Ascending aorta (tissue), 2 donors: ENCODE results near the gene LKAAEAR1. TPM values are rescaled to one million over a fixed set of nuclear protein-coding genes. Genes with fewer than 3 reads are reported as not detected.

Experiments
- DNase-seq, 2 donors: peaks; one replicate each; pipeline ENCODE4 v3.0.0-alpha.2; 2019; ENCODE audit warnings: low spot score in 2 of 2
- H3K27ac ChIP-seq, 2 donors: fragments of 200-600 bp; sonication (generic); one replicate each; pipeline ENCODE4 v1.5.1; 2016 to 2017; ENCODE audit warnings: mild to moderate bottlenecking in 1 of 2
- H3K27me3 ChIP-seq: fragments of 200-600 bp; sonication (generic); one replicate; pipeline ENCODE4 v1.5.1; 2017
- H3K36me3 ChIP-seq, 2 donors: fragments of 200-600 bp; sonication (generic); one replicate each; pipeline ENCODE4 v1.5.1; 2016
- H3K4me1 ChIP-seq, 2 donors: fragments of 200-600 bp; sonication (generic); one replicate each; pipeline ENCODE4 v1.5.1; 2016 to 2017; ENCODE audit warnings: mild to moderate bottlenecking in 1 of 2
- H3K4me3 ChIP-seq, 2 donors: fragments of 200-600 bp; sonication (generic); one replicate each; pipeline ENCODE4 v1.5.1; 2016 to 2017; ENCODE audit warnings: mild to moderate bottlenecking in 1 of 2
- H3K9me3 ChIP-seq, 2 donors: fragments of 200-600 bp; sonication (generic); one replicate each; pipeline ENCODE4 v1.5.1; 2016
- CTCF ChIP-seq, 3 experiments: fragments of 200-600 bp in 2 of 3; fragments of 450-650 bp in 1 of 3; sonication (generic) in 2 of 3; IDR thresholded peaks; one replicate each; pipeline ENCODE4 v1.5.1; 2016 to 2019; ENCODE audit warnings: antibody characterized with exemption in 3 of 3, mild to moderate bottlenecking in 1 of 3, moderate library complexity in 1 of 3
- intact Hi-C: fragments of 100-400 bp; cut with DNase I; formaldehyde crosslinking; loops from one replicate; pipeline ENCODE4 v1.15.1; 2023
- total RNA-seq: library from RNA; depleted of rRNA; stranded (reverse); fragments of >200 nt; gene quantifications from one replicate; pipeline ENCODE4 v1.1.0, GENCODE V29; 2016

The LKAAEAR1 gene
- total RNA-seq, 1 donor from 2014 or later: not detected

GRCh38 chr20:64041781-64042053 is 42.5 kb downstream of the LKAAEAR1 start:
- Histone ChIP-seq H3K4me1 (peaks cover 5 to 20% of the 10 kb centered on the region in 2 donors), H3K27ac (no peak overlapping the region), H3K36me3 (no peaks in the 10 kb centered on the region), H3K4me3 (peak overlapping the region in 1 of 2 donors; percentile 59), H3K9me3 (no peaks in the 10 kb centered on the region), H3K27me3 (peaks cover 27% of the 10 kb centered on the region)
- intact Hi-C loops: no loop called here
- TF ChIP-seq CTCF (IDR thresholded peaks at IDR 0.05): no peak
- no peak for DNase-seq

GRCh38 chr20:64041040-64041780 is 43.0 kb downstream of the LKAAEAR1 start:
- H3K27ac ChIP-seq: no peak overlapping the region
- no peak for DNase-seq
- intact Hi-C loops: no loop called here
- TF ChIP-seq CTCF (IDR thresholded peaks at IDR 0.05): no peak
- H3K4me3 ChIP-seq: peak overlapping the region in 1 of 2 donors; percentile 59
- H3K9me3 ChIP-seq: no peaks in the 10 kb centered on the region
- peaks cover 5 to 20% of the 10 kb centered on the region in 2 donors for H3K4me1 ChIP-seq
- H3K27me3 ChIP-seq: peaks cover 27% of the 10 kb centered on the region
- no peaks in the 10 kb centered on the region for H3K36me3 ChIP-seq

GRCh38 chr20:64040231-64041039 is 43.8 kb downstream of the LKAAEAR1 start:
- H3K9me3 ChIP-seq: no peaks in the 10 kb centered on the region
- no peak for TF ChIP-seq CTCF (IDR thresholded peaks at IDR 0.05)
- no peak overlapping the region for H3K4me3 ChIP-seq
- intact Hi-C loops: no loop called here
- no peaks in the 10 kb centered on the region for H3K36me3 ChIP-seq
- no peak for DNase-seq
- peaks cover 5 to 20% of the 10 kb centered on the region in 2 donors for H3K4me1 ChIP-seq
- H3K27ac ChIP-seq: no peak overlapping the region
- H3K27me3 ChIP-seq: peaks cover 27% of the 10 kb centered on the region

GRCh38 chr20:64039293-64040160 is 44.7 kb downstream of the LKAAEAR1 start:
- Histone ChIP-seq H3K9me3 (no peaks in the 10 kb centered on the region), H3K4me1 (peaks cover 5 to 20% of the 10 kb centered on the region in 2 donors), H3K27me3 (peaks cover 27% of the 10 kb centered on the region), H3K27ac (no peak overlapping the region), H3K36me3 (peaks cover 0 to 5% of the 10 kb centered on the region in 2 donors), H3K4me3 (peak overlapping the region; percentile 47 to 56)
- no peak for TF ChIP-seq CTCF (IDR thresholded peaks at IDR 0.05)
- no peak for DNase-seq
- intact Hi-C loops: loop anchor here (1.0 kb wide), 1 partner anchor 81 kb away; no protein-coding TSS in a partner anchor

- peaks cover 27% of the 10 kb centered on the region for H3K27me3 ChIP-seq
- H3K4me3 ChIP-seq: peak overlapping the region; percentile 47 to 56
- H3K36me3 ChIP-seq: peaks cover 5% of the 10 kb centered on the region in 2 donors
- no peaks in the 10 kb centered on the region for H3K9me3 ChIP-seq
- peaks cover 5 to 20% of the 10 kb centered on the region in 2 donors for H3K4me1 ChIP-seq
- intact Hi-C loops: loop anchor here (1.0 kb wide), 1 partner anchor 82 kb away; no protein-coding TSS in a partner anchor
- DNase-seq: peak in 1 of 2 donors; percentile 78
- peak; percentile 65 to 78 (median 75) for TF ChIP-seq CTCF (IDR thresholded peaks at IDR 0.05)
- no peak overlapping the region for H3K27ac ChIP-seq
These were observed 45.5 kb downstream of the LKAAEAR1 start for GRCh38 chr20:64038565-64039292.
